ENCODE results near the gene CYBA. TPM values are rescaled to one million over a fixed set of nuclear protein-coding genes. Genes with fewer than 3 reads are reported as not detected.

The CYBA gene
- total and polyA plus RNA-seq, 2 donors (not counting 1 experiment from before 2014, with no cell fraction given) = 701 to 1,336 TPM

DNA sequence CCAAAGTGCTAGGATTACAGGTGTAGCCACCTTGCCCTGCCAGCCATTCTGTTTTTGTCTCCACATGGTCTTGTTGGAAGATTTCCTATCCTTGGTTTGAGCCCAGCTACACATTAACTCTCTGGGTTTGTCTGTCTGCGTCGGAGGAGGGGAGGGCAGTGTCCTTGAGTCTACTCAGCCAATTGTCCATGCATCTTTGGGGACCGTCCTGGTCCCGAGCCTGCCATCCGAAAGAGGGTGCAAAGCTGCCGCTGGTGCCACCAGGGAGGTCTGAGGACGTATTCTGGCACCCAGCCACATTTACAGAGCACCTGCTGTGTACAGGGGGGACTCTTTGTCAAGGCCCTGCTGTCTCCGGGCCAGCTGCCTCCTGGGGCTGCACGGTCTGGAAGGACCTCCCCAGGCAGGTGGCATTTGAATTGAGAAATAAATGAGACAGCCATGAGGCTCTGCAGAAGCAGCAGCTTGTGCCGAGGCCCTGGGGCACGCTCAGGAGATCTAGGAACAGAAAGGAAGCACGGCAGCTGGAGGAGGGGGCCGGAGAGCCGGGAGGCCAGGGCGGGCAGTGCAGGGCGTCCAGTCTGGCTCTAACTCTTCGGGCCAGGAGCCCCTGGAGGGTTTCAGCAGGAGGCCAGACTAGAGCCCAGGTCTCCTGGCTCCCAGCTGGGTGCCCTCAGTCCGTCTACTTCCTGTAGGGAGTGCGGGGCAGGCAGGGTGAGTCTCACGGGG is 1.5 kb downstream of the CYBA start:
- Mint-ChIP-seq H3K4me1 (peaks cover 53% of the 10 kb centered on the region), H3K9me3 (ENCODE audit: insufficient read depth) (no peaks in the 10 kb centered on the region), H3K27ac (peak overlapping the region; percentile 98), H3K4me3 (peak overlapping the region; percentile 96), H3K27me3 (no peaks in the 10 kb centered on the region)
- Histone ChIP-seq H4K20me1 (ENCODE audit: control insufficient read depth, insufficient read depth, low read length, poor library complexity, severe bottlenecking) (peaks cover 69% of the 10 kb centered on the region), H3K27ac (ENCODE audit: low read length in 2 of 2) (peak overlapping the region; percentile 98 to 99), H3K4me1 (ENCODE audit: control insufficient read depth in 2 of 2, insufficient read depth in 2 of 2, low read length in 2 of 2) (peaks cover 46 to 76% of the 10 kb centered on the region in 2 donors), H3K9ac (ENCODE audit: low read length) (peak overlapping the region; percentile 92), H3K79me2 (ENCODE audit: control insufficient read depth, insufficient read depth, low read length) (peaks cover 68% of the 10 kb centered on the region), H3K9me3 (ENCODE audit: control extremely low read depth in 1 of 3, control insufficient read depth in 2 of 3, insufficient read depth in 1 of 3, low read length in 2 of 3) (no peaks in the 10 kb centered on the region), H2AFZ (ENCODE audit: insufficient read depth, low read depth, low read length, poor library complexity, severe bottlenecking) (no peak overlapping the region), H3K27me3 (replicated peaks in 1 of 4; ENCODE audit: control extremely low read depth in 1 of 4, control insufficient read depth in 3 of 4, insufficient read depth in 4 of 4, low read length in 3 of 4) (no peaks in the 10 kb centered on the region), H3K4me2 (replicated peaks; ENCODE audit: low read depth, low read length, poor library complexity, severe bottlenecking) (peak overlapping the region; percentile 99), H3K36me3 (replicated peaks in 1 of 2; ENCODE audit: control extremely low read depth in 1 of 2, control insufficient read depth in 1 of 2, extremely low read depth in 1 of 2, insufficient read depth in 2 of 2, low read length in 1 of 2) (peaks cover 0 to 53% of the 10 kb centered on the region in 2 experiments), H3K4me3 (ENCODE audit: control extremely low read depth in 1 of 5, extremely low read depth in 1 of 5, insufficient read depth in 1 of 5, low read depth in 2 of 5, low read length in 4 of 5) (peak overlapping the region; percentile 73 to 98 (median 92))
- 60% methylated on average over 20 of the region's 20 CpGs for WGBS (ENCODE audit: insufficient coverage)
- ChIA-PET CTCF (interaction anchor here (1.2 to 3.2 kb wide), 5 partner anchors 12 to 54 kb away, joined by 3 to 9 read pairs (median 6); no protein-coding TSS in a partner anchor), POLR2A (interaction anchor here (0.7 to 3.4 kb wide), 9 partner anchors 10 to 56 kb away, joined by 3 to 32 read pairs (median 4); partner anchors contain the start of genes IL17C and MVD)
- ATAC-seq (ENCODE audit: low read depth) (no peak), DNase-seq (no peak)
- intact Hi-C loops (cut with micrococcal nuclease) = no loop called here
- TF ChIP-seq, protein P1, sequence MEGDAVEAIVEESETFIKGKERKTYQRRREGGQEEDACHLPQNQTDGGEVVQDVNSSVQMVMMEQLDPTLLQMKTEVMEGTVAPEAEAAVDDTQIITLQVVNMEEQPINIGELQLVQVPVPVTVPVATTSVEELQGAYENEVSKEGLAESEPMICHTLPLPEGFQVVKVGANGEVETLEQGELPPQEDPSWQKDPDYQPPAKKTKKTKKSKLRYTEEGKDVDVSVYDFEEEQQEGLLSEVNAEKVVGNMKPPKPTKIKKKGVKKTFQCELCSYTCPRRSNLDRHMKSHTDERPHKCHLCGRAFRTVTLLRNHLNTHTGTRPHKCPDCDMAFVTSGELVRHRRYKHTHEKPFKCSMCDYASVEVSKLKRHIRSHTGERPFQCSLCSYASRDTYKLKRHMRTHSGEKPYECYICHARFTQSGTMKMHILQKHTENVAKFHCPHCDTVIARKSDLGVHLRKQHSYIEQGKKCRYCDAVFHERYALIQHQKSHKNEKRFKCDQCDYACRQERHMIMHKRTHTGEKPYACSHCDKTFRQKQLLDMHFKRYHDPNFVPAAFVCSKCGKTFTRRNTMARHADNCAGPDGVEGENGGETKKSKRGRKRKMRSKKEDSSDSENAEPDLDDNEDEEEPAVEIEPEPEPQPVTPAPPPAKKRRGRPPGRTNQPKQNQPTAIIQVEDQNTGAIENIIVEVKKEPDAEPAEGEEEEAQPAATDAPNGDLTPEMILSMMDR (IDR thresholded peaks at IDR 0.05) = no peak
